ENCODE data around the gene ATF5. TPM values are rescaled to one million over a fixed set of nuclear protein-coding genes. Genes with fewer than 3 reads are reported as not detected.

The ATF5 gene
- total RNA-seq, 8 experiments from 2014 or later: 16.7 to 141 (median 52.8) TPM

GRCh38 chr19:49981603-49982593 is 52.9 kb downstream of the ATF5 start:
- 14 to 93% (median 79%) methylated on average over 1 to 11 of the region's 21 CpGs; no CpG with 5 or more reads in 2 of the 10 experiments for WGBS, 10 experiments
- no peak overlapping the region for H3K4me3 ChIP-seq
- no peak for ATAC-seq (replicated peaks in 6 of 8)
- H3K4me1 ChIP-seq (replicated peaks in 1 of 2): no peaks in the 10 kb centered on the region
- H3K27ac ChIP-seq: no peak overlapping the region
- in situ Hi-C loops (cut with MboI; ENCODE audit: low pct_unique_long_range_greater_than_20kb in 2 of 9, low sequenced_read_pairs in 9 of 9, unreplicated experiment in 9 of 9): loop anchor here in 1 of 9 experiments (10.0 kb wide), 1 partner anchor 47 kb away; no protein-coding TSS in a partner anchor

Other genes starting within 250 kb of the ATF5 start
- gene ADM5, start 239.6 kb upstream of the ATF5 start, total RNA-seq: 1 to 10 TPM in 7 of 8 experiments, under 1 TPM in 1; 0.66 to 5.2 (median 2.1) TPM
- 10 to 100 TPM in 6 of 8 experiments, 1 to 10 TPM in 2; 4.7 to 65.7 (median 36.3) TPM for gene CPT1C, start 238.1 kb upstream of the ATF5 start, total RNA-seq
- gene TSKS, start 165.9 kb upstream of the ATF5 start, total RNA-seq: 1 to 10 TPM in 1 of 8 experiments, under 1 TPM in 2, not detected in 5; 0.19 to 1.6 (median 0.70) TPM
- 10 to 100 TPM; 58.6 to 76.4 (median 71.7) TPM for gene AP2A1, start 162.2 kb upstream of the ATF5 start, total RNA-seq
- 10 to 100 TPM in 7 of 8 experiments, 1 to 10 TPM in 1; 9.9 to 27.1 (median 16.2) TPM for gene FUZ, start 115.9 kb upstream of the ATF5 start, total RNA-seq
- gene MED25, start 110.9 kb upstream of the ATF5 start, total RNA-seq: 10 to 100 TPM; 16.4 to 38.0 (median 24.5) TPM
- gene PTOV1, start 78.0 kb upstream of the ATF5 start, total RNA-seq: 100 to 1,000 TPM in 7 of 8 experiments, 10 to 100 TPM in 1; 60.1 to 215 (median 135) TPM
- gene PNKP, start 61.6 kb upstream of the ATF5 start, total RNA-seq: 10 to 100 TPM; 22.8 to 85.2 (median 29.9) TPM
- gene AKT1S1, start 51.9 kb upstream of the ATF5 start, total RNA-seq: 10 to 100 TPM in 7 of 8 experiments, 1 to 10 TPM in 1; 8.2 to 59.3 (median 18.3) TPM
- 10 to 100 TPM; 14.3 to 31.0 (median 19.8) TPM for gene TBC1D17, start 51.5 kb upstream of the ATF5 start, total RNA-seq
- under 1 TPM; 0.21 to 0.99 (median 0.35) TPM for gene IL4I1, start 32.3 kb upstream of the ATF5 start, total RNA-seq
- gene NUP62, start 299 bp downstream of the ATF5 start, total RNA-seq: 10 to 100 TPM; 26.2 to 67.4 (median 31.6) TPM
- gene SIGLEC11, start 32.0 kb downstream of the ATF5 start, total RNA-seq: under 1 TPM in 3 of 8 experiments, not detected in 5; 0.09 to 0.13 (median 0.09) TPM
- 10 to 100 TPM; 28.3 to 46.5 (median 34.7) TPM for gene VRK3, start 96.2 kb downstream of the ATF5 start, total RNA-seq
- gene ZNF473, start 96.8 kb downstream of the ATF5 start, total RNA-seq: 10 to 100 TPM in 3 of 8 experiments, 1 to 10 TPM in 5; 7.5 to 12.7 (median 8.9) TPM
- gene IZUMO2, start 234.1 kb downstream of the ATF5 start, total RNA-seq: not detected

All from motor neuron (in vitro differentiated cells).